Stimulated activated naive CD8-positive, alpha-beta T cell treated with anti-CD3 and anti-CD28 coated beads, Interleukin-15, Interleukin-2, amounts not matched to agents 100 ng/mL and 50 ng/mL, for 24 hours (primary cell): ENCODE measurements around the gene SLF2.

Source experiments
- H3K27ac Mint-ChIP-seq: one replicate; pipeline ENCODE4 v1.8.0; 2021; ENCODE audit warnings: mild to moderate bottlenecking, mixed read lengths
- H3K27me3 Mint-ChIP-seq: one replicate; pipeline ENCODE4 v1.8.0; 2021; ENCODE audit warnings: mixed read lengths
- H3K36me3 Mint-ChIP-seq: one replicate; pipeline ENCODE4 v1.8.0; 2021; ENCODE audit warnings: low read depth, mixed read lengths
- H3K4me1 Mint-ChIP-seq: one replicate; pipeline ENCODE4 v1.8.0; 2021; ENCODE audit warnings: low read depth, mixed read lengths
- H3K4me3 Mint-ChIP-seq: one replicate; pipeline ENCODE4 v1.8.0; 2021; ENCODE audit warnings: mild to moderate bottlenecking, mixed read lengths
- H3K9me3 Mint-ChIP-seq: one replicate; pipeline ENCODE4 v1.8.0; 2021; ENCODE audit warnings: mixed read lengths

SLF2 gene

GRCh38 chr10:100904917-100905316 lies 7.8 kb upstream of the SLF2 start:
- Mint-ChIP-seq H3K27me3 (peaks cover 4% of the 10 kb centered on the region), H3K4me1 (no peaks in the 10 kb centered on the region), H3K27ac (no peak overlapping the region), H3K9me3 (no peaks in the 10 kb centered on the region), H3K4me3 (no peak overlapping the region), H3K36me3 (no peaks in the 10 kb centered on the region)

GRCh38 chr10:100907175-100907574 lies 5.6 kb upstream of the SLF2 start:
- H3K27ac Mint-ChIP-seq, result no peak overlapping the region
- H3K9me3 Mint-ChIP-seq, result no peaks in the 10 kb centered on the region
- peaks cover 12% of the 10 kb centered on the region for H3K4me1 Mint-ChIP-seq
- no peaks in the 10 kb centered on the region for H3K36me3 Mint-ChIP-seq
- no peak overlapping the region for H3K4me3 Mint-ChIP-seq
- H3K27me3 Mint-ChIP-seq, result peaks cover 4% of the 10 kb centered on the region

DNA sequence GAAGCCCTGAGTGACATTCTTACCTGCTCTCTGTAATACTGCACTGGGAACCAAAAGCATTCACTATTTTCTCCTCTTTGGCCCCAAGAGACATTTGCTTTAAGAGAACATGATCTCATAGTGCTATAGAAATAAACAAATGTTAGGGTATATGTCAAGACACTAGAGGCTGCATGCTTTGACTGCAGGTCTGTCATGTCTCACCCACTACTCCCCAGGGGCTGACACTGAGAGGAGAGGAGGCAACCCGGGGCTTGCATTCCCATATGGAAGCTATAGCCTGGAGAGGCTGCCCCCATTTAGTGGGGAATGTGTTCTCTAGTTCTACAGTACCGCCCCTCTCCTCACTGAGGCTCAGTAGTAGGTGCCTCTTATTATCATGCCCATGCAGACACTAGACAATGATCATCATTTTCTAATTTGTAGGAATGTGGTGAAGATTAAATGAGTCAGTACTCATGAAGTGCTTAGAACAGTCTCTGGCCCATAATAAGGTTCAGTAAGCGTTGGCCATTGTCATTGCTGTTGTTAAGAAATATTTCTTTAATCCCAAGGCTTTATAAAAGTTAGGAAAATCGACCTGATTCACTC lies 4.9 kb upstream of the SLF2 start:
- peaks cover 15% of the 10 kb centered on the region for H3K4me1 Mint-ChIP-seq
- H3K36me3 Mint-ChIP-seq, result no peaks in the 10 kb centered on the region
- no peaks in the 10 kb centered on the region for H3K9me3 Mint-ChIP-seq
- peaks cover 4% of the 10 kb centered on the region for H3K27me3 Mint-ChIP-seq
- H3K4me3 Mint-ChIP-seq, result no peak overlapping the region
- no peak overlapping the region for H3K27ac Mint-ChIP-seq

DNA sequence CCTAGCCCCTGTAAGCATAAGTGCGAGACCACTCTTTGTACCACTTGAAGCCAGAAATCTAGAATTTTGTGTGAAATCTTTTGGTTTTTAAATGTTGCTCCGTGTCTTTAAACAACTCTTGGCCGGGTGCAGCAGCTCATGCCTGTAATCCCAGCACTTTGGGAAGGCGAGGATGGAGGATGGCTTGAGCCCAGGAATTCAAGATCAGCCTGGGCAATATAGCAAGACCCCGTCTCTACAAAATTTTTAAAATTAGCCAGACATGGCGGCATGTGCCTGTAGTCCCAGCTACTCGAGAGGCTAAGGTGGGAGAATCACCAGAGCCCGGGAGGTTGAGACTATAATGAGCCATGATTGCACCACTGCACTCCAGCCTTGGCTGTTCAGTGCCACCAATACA lies 4.4 kb upstream of the SLF2 start:
- Mint-ChIP-seq H3K36me3 (peaks cover 3% of the 10 kb centered on the region), H3K4me3 (no peak overlapping the region), H3K4me1 (peaks cover 18% of the 10 kb centered on the region), H3K27me3 (peaks cover under 1% of the 10 kb centered on the region), H3K27ac (no peak overlapping the region), H3K9me3 (no peaks in the 10 kb centered on the region)

DNA sequence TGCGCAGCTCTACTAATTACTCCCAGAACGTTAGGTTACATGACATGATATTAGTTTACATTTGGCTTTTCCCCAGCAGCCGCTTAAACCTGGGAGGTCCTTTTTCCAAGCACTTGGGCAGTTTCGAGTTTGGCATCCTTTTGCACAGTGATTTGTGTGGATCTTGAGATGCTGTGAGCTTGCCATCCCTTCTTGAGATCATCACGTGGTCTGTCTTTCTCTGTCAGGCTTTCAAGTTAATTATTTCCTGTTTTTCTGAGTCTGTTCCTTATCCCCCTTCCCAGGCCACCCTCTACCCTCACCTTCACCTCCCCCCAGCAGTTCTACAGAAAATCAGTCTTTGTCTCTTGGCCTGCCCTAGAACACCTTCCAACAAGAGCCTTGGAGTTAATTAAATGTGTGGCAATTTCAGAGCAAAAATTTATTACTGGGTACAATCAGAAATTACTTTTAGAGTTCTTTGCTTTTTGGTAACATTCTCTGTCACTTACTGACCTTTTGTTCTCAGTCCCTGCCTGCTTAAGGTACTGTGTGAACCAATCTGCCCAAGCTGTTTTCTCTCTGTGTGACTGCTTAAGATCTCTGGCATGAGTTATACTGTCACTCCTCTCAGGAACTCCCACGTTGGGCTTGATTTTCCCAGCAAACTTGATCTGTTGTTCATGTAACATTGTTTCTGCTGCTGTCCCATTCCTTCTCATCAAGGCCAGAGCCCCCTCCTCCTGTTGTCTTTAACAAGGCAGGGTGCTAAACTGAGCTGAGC lies 3.1 kb upstream of the SLF2 start:
- Mint-ChIP-seq H3K27ac (no peak overlapping the region), H3K36me3 (peaks cover 12% of the 10 kb centered on the region), H3K27me3 (no peaks in the 10 kb centered on the region), H3K9me3 (no peaks in the 10 kb centered on the region), H3K4me1 (peaks cover 31% of the 10 kb centered on the region), H3K4me3 (no peak overlapping the region)

DNA sequence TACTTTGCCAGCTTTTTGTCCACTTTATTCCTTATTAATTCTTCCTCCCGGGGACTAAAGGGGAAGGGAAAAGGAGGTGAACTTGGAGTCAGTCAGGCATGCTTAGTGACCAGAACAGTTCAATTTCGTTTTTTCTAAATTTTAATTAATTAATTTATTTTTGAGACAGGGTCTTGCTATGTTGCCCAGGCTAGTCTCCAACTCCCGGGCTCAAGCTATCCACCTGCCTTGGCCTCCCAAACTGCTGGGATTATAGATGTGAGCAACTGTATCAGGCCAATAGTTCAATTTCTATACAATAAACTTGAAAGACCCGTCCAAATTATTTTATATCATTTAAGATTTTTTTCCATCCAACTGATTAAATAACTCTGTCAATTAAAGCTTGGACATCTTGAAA lies 1.3 kb upstream of the SLF2 start:
- H3K4me3 Mint-ChIP-seq, result no peak overlapping the region
- no peaks in the 10 kb centered on the region for H3K9me3 Mint-ChIP-seq
- H3K36me3 Mint-ChIP-seq, result peaks cover 20% of the 10 kb centered on the region
- H3K4me1 Mint-ChIP-seq, result peaks cover 42% of the 10 kb centered on the region
- peak overlapping the region; percentile 69 for H3K27ac Mint-ChIP-seq
- no peaks in the 10 kb centered on the region for H3K27me3 Mint-ChIP-seq

DNA sequence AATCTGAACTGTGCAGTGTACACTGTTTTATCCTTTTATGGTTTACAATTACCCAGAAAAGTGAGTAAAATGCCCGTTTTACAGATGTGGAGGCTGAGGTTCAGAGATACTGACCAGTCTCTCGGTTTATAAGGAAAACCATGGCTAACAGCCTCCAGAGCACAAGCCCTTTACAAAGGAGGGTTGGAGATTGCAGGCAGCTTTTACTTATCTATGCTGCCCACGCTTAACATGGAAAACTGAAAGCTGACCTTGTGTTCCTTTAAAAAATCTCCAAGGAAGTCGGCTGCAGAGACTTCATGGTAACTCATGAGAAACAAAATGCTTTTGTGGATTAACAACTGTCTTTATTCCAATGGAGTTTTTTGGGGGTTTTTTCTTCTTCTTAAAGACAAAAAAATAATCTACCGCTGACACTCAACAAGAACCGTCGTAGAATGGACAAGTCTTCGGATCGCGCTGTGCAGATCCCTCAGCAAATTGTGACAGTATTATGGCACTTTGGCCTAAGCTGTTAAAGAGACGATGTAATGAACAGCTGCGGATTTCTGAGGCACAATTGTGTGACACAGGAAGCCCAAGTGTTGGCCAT lies 654 bp upstream of the SLF2 start:
- Mint-ChIP-seq H3K36me3 (peaks cover 27% of the 10 kb centered on the region), H3K27me3 (no peaks in the 10 kb centered on the region), H3K4me3 (peak overlapping the region; percentile 98), H3K4me1 (peaks cover 48% of the 10 kb centered on the region), H3K27ac (peak overlapping the region; percentile 69), H3K9me3 (no peaks in the 10 kb centered on the region)

DNA sequence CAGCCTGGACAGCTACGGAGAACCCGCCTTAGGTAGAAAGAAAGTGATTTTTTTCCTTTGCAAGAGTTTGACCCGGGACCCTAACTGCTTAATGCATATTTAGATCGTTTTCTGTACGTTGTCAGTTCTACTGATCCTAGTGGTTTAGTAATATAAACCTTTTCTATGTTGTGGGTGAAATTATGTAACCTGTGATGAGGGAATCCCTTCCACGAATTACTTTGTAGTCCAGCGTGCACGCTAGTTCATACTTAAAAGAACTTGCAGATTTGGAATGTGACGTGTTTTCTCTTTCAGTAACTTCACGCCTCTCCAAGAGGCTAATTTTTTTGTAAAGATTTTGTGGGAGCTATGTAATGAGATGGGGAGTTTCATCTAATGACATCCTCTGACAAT lies 705 bp downstream of the SLF2 start:
- H3K9me3 Mint-ChIP-seq, result no peaks in the 10 kb centered on the region
- H3K36me3 Mint-ChIP-seq, result peaks cover 36% of the 10 kb centered on the region
- peaks cover 48% of the 10 kb centered on the region for H3K4me1 Mint-ChIP-seq
- no peaks in the 10 kb centered on the region for H3K27me3 Mint-ChIP-seq
- peak overlapping the region; percentile 97 for H3K27ac Mint-ChIP-seq
- H3K4me3 Mint-ChIP-seq, result peak overlapping the region; percentile 98

DNA sequence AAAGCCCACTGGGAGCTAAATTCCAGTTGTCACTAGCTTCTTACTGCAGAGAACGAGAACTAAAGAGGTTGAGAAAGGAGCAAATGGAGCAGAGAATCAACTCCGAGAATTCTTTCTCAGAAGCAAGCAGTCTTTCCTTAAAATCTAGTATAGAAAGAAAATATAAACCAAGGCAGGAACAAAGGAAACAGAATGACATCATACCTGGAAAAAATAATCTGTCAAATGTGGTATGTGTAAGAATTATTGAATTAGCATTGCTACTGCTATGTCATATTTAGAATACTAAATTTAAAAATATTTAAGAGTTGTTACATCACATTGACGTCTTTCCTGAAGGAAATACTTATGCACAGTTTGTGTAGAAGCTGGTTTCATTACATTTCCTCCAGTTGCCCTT lies 4.3 kb downstream of the SLF2 start:
- Mint-ChIP-seq H3K4me3 (no peak overlapping the region), H3K9me3 (no peaks in the 10 kb centered on the region), H3K4me1 (peaks cover 36% of the 10 kb centered on the region), H3K36me3 (peaks cover 55% of the 10 kb centered on the region), H3K27me3 (no peaks in the 10 kb centered on the region), H3K27ac (no peak overlapping the region)

DNA sequence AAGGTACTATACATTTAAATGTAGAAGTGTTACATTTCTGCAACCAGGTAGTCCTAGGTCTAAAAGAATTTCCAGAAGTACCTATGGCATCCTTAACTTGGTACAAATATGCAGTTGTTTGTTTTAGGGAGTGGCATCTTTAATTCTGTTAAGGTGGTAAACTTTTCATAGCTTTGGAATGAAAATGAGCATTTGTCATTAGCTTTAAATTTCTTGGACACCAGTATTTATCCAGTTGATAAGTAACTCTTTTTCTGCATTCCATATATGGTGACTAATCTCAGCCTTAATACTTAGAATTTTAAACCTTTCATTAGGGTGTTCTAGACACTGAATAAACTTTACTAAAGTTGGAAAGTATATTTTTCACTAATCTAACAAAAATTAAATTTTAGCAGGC lies 10.8 kb downstream of the SLF2 start:
- Mint-ChIP-seq H3K4me1 (peaks cover 10% of the 10 kb centered on the region), H3K27ac (no peak overlapping the region), H3K27me3 (no peaks in the 10 kb centered on the region), H3K4me3 (no peak overlapping the region), H3K9me3 (no peaks in the 10 kb centered on the region), H3K36me3 (peaks cover 70% of the 10 kb centered on the region)

DNA sequence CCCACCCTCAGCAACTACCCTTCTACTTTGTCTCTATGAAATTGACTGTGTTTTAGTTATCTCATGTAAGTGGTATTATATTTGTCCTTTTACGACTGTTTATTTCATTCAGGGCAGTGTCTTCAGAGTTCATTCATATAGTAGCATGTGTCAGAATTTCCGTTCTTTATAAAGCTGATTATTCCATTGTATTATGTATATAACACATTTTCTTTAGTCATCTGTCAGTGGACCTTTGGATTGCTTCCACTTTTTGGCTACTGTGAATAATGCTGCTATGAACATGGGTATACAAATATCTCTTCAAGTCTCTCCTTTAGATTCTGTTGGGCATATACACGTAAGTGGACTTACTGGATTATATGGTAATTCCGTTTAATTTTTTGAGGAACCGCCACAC lies 14.5 kb downstream of the SLF2 start:
- H3K4me3 Mint-ChIP-seq, result no peak overlapping the region
- no peaks in the 10 kb centered on the region for H3K9me3 Mint-ChIP-seq

DNA sequence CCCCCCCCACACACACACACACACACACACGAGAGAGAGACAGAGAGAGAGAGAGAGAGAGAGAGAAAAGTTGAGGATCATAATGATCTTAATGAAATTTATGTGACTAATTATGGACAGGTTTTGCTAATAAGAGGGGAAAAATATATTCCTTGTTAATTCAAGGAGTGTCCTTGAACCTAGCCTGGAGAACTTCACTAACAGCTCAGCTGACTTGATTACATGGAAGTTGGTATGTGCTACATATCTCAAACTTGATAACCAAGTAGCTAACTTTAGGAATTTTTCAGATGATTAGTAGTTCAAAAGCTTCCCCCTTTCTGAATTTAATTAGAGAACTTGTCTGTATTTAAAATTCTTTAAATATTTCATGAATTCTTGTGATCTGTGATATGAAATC lies 15.3 kb downstream of the SLF2 start:
- H3K9me3 Mint-ChIP-seq, result no peaks in the 10 kb centered on the region
- peaks cover 75% of the 10 kb centered on the region for H3K36me3 Mint-ChIP-seq
- H3K27ac Mint-ChIP-seq, result no peak overlapping the region
- no peaks in the 10 kb centered on the region for H3K27me3 Mint-ChIP-seq
- H3K4me3 Mint-ChIP-seq, result no peak overlapping the region
- peaks cover 10% of the 10 kb centered on the region for H3K4me1 Mint-ChIP-seq

More for the DNA sequence above, 14.5 kb downstream of the SLF2 start:
- H3K27me3 Mint-ChIP-seq, result no peaks in the 10 kb centered on the region
- peaks cover 75% of the 10 kb centered on the region for H3K36me3 Mint-ChIP-seq
- H3K27ac Mint-ChIP-seq, result no peak overlapping the region
- peaks cover 10% of the 10 kb centered on the region for H3K4me1 Mint-ChIP-seq

DNA sequence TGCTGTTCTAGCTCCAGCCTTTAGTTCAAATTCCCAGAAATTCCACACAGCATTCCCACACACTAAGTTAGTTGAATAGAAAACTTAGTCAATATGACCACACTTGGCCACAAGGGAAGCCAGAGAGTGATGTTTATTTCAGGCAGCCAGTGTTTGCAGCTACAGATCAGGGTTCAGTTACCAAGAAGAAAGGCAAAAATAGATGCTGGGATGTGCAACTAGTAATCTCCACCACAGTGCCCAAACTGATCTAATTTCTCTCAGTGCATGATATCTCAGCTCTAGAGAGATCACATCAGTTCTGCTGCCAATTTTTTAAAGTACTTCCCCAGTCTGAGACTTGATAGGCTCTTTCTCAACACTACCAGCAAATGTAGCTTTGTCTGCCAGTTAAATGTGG lies 17.6 kb downstream of the SLF2 start:
- no peak overlapping the region for H3K4me3 Mint-ChIP-seq
- peaks cover 61% of the 10 kb centered on the region for H3K36me3 Mint-ChIP-seq
- no peaks in the 10 kb centered on the region for H3K27me3 Mint-ChIP-seq
- H3K4me1 Mint-ChIP-seq, result peaks cover 4% of the 10 kb centered on the region
- H3K27ac Mint-ChIP-seq, result no peak overlapping the region
- no peaks in the 10 kb centered on the region for H3K9me3 Mint-ChIP-seq

- H3K27me3 Mint-ChIP-seq, result no peaks in the 10 kb centered on the region
- H3K27ac Mint-ChIP-seq, result no peak overlapping the region
- H3K9me3 Mint-ChIP-seq, result no peaks in the 10 kb centered on the region
- peaks cover 47% of the 10 kb centered on the region for H3K36me3 Mint-ChIP-seq
- no peak overlapping the region for H3K4me3 Mint-ChIP-seq
- no peaks in the 10 kb centered on the region for H3K4me1 Mint-ChIP-seq
Observed at GRCh38 chr10:100934084-100934659, 21.4 kb downstream of the SLF2 start.

GRCh38 chr10:100939763-100940344 lies 27.1 kb downstream of the SLF2 start:
- no peaks in the 10 kb centered on the region for H3K27me3 Mint-ChIP-seq
- no peak overlapping the region for H3K4me3 Mint-ChIP-seq
- no peak overlapping the region for H3K27ac Mint-ChIP-seq
- H3K36me3 Mint-ChIP-seq, result peaks cover 50% of the 10 kb centered on the region
- peaks cover 18% of the 10 kb centered on the region for H3K4me1 Mint-ChIP-seq
- H3K9me3 Mint-ChIP-seq, result no peaks in the 10 kb centered on the region
